BE2C (cell line): ENCODE measurements around the gene CACNB2.

Experiments used
- DNase-seq: peaks from one replicate; pipeline ENCODE4 v3.0.0-alpha.2; 2020
- H3K27me3 ChIP-seq: fragments of 250-450 bp; sonication (Bioruptor Pico); 2 replicates; pipeline ENCODE4 v1.5.1; 2020; ENCODE audit warnings: mild to moderate bottlenecking
- H3K36me3 ChIP-seq: fragments of 250-450 bp; sonication (Bioruptor Pico); 2 replicates; pipeline ENCODE4 v1.5.1; 2020; ENCODE audit warnings: mild to moderate bottlenecking
- H3K4me1 ChIP-seq: fragments of 250-450 bp; sonication (Bioruptor Pico); 2 replicates; pipeline ENCODE4 v1.5.1; 2020
- H3K4me3 ChIP-seq: 2 replicates; pipeline ENCODE4 v1.5.1; 2011; ENCODE audit warnings: low read depth, low read length
- H3K9me3 ChIP-seq: fragments of 250-450 bp; sonication (Bioruptor Pico); 2 replicates; pipeline ENCODE4 v1.5.1; 2020
- CTCF ChIP-seq: IDR thresholded peaks from 2 replicates; pipeline ENCODE4 v1.5.1; 2012; ENCODE audit warnings: mild to moderate bottlenecking, low read depth, low read length

CACNB2 gene

DNA sequence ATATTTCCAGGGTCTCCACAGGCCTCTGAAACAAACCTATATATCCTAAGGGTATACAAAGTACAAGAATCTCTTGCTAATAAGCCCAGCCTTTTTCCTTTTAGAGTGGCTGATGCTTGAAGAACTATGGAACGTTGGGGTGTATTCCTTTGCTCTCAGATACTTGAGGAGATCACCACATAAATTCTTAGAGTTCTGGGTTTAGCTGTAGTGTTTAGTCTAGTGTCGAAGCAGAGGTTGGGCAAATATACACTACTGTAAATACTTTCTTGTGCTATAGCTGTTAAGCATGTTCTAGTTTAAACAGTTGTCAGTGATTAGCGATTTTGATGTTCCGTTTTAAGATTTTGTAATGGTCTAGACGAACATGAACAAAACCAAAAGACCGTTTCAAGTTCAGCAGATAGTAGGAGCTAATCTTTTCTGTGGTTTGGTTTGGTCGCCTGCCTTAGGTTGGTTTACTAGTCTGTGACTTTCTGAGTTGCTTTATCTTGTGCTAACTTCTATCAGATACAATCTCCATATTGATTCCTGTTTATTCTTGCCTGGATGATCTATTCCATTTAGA is 281.6 kb downstream of the CACNB2 start:
- DNase-seq = no peak
- Histone ChIP-seq H3K27me3 (no peaks in the 10 kb centered on the region), H3K4me3 (no peak overlapping the region), H3K9me3 (no peaks in the 10 kb centered on the region), H3K36me3 (no peaks in the 10 kb centered on the region), H3K4me1 (no peaks in the 10 kb centered on the region)
- TF ChIP-seq CTCF = no peak

- Histone ChIP-seq H3K4me1 (no peaks in the 10 kb centered on the region), H3K9me3 (no peaks in the 10 kb centered on the region), H3K4me3 (no peak overlapping the region), H3K36me3 (no peaks in the 10 kb centered on the region), H3K27me3 (no peaks in the 10 kb centered on the region)
- TF ChIP-seq CTCF = no peak
- no peak for DNase-seq
These were observed 282.9 kb downstream of the CACNB2 start for GRCh38 chr10:18423058-18423637.

DNA sequence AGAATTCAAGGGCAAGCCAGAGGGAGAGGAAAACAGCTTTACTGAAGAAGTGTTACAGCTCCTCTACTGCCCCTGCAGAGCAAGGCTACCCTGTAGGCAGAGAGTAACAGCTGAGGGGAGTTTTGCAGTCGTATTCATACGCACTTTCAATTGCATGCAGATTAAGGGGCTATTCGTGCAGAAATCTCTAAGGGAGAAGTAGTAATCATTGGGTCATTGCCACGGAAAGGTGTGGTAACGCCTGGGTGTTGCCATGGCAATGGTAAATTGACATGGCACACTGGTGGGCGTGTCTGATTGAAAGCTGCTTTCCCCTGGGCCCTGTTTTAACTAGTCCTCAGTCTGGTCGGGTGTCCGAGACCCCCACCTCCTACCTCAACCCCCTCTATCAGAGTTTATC is 284.0 kb downstream of the CACNB2 start:
- DNase-seq = no peak
- Histone ChIP-seq H3K4me3 (no peak overlapping the region), H3K36me3 (no peaks in the 10 kb centered on the region), H3K9me3 (no peaks in the 10 kb centered on the region), H3K4me1 (no peaks in the 10 kb centered on the region), H3K27me3 (no peaks in the 10 kb centered on the region)
- TF ChIP-seq CTCF = no peak

- H3K36me3 ChIP-seq = no peaks in the 10 kb centered on the region
- no peak overlapping the region for H3K4me3 ChIP-seq
- H3K9me3 ChIP-seq = no peaks in the 10 kb centered on the region
- DNase-seq = no peak
- H3K4me1 ChIP-seq = no peaks in the 10 kb centered on the region
- no peak for TF ChIP-seq CTCF
- H3K27me3 ChIP-seq = no peaks in the 10 kb centered on the region
These were observed 289.1 kb downstream of the CACNB2 start for GRCh38 chr10:18429335-18429734.

- H3K4me1 ChIP-seq = no peaks in the 10 kb centered on the region
- H3K4me3 ChIP-seq = no peak overlapping the region
- no peaks in the 10 kb centered on the region for H3K36me3 ChIP-seq
- no peak for TF ChIP-seq CTCF
- H3K9me3 ChIP-seq = no peaks in the 10 kb centered on the region
- DNase-seq = no peak
- H3K27me3 ChIP-seq = no peaks in the 10 kb centered on the region
These were observed 296.7 kb downstream of the CACNB2 start for GRCh38 chr10:18436902-18437301.

GRCh38 chr10:18437486-18437885 is 297.3 kb downstream of the CACNB2 start:
- no peak overlapping the region for H3K4me3 ChIP-seq
- H3K9me3 ChIP-seq = no peaks in the 10 kb centered on the region
- DNase-seq = no peak

More at GRCh38 chr10:18437486-18437885, 297.3 kb downstream of the CACNB2 start:
- Histone ChIP-seq H3K27me3 (no peaks in the 10 kb centered on the region), H3K4me1 (no peaks in the 10 kb centered on the region), H3K36me3 (no peaks in the 10 kb centered on the region)
- TF ChIP-seq CTCF = no peak
